Measurements from ENCODE around the gene PYGB.
"Not testable (repeated sequence)": the region's sequence is repeated elsewhere in the genome, so short reads cannot be mapped to it uniquely, and the experiment has no call there.

PYGB gene

GRCh38 chr20:25249198-25249931, 1.5 kb downstream of the PYGB start:
- DNase-seq, result no peak

GRCh38 chr20:25250508-25250907, 2.6 kb downstream of the PYGB start:
- no peak for DNase-seq

GRCh38 chr20:25251019-25251418, 3.1 kb downstream of the PYGB start:
- DNase-seq, result no peak

GRCh38 chr20:25251558-25251957, 3.7 kb downstream of the PYGB start:
- DNase-seq, result no peak

- no peak for DNase-seq
Measured at GRCh38 chr20:25252230-25252651, 4.4 kb downstream of the PYGB start.

GRCh38 chr20:25252686-25253421, 5.0 kb downstream of the PYGB start:
- no peak for DNase-seq

GRCh38 chr20:25253606-25254275, 5.9 kb downstream of the PYGB start:
- DNase-seq, result no peak

- DNase-seq, result no peak
Measured at GRCh38 chr20:25254571-25254970, 6.7 kb downstream of the PYGB start.

- no peak for DNase-seq
Measured at GRCh38 chr20:25254986-25255680, 7.2 kb downstream of the PYGB start.

GRCh38 chr20:25256226-25256859, 8.5 kb downstream of the PYGB start:
- DNase-seq, result no peak

- DNase-seq, result no peak
Measured at GRCh38 chr20:25257130-25257529, 9.2 kb downstream of the PYGB start.

GRCh38 chr20:25257756-25258475, 10.0 kb downstream of the PYGB start:
- DNase-seq, result no peak

GRCh38 chr20:25258476-25258805, 10.6 kb downstream of the PYGB start:
- no peak for DNase-seq

GRCh38 chr20:25258828-25259227, 10.9 kb downstream of the PYGB start:
- DNase-seq, result no peak

- no peak for DNase-seq
Measured at GRCh38 chr20:25259358-25259757, 11.5 kb downstream of the PYGB start.

GRCh38 chr20:25259788-25260254, 11.9 kb downstream of the PYGB start:
- no peak for DNase-seq

- DNase-seq, result not testable (repeated sequence)
Measured at GRCh38 chr20:25260770-25261437, 13.0 kb downstream of the PYGB start.

- DNase-seq, result no peak
Measured at GRCh38 chr20:25269057-25269832, 21.4 kb downstream of the PYGB start.

GRCh38 chr20:25269833-25270170, 21.9 kb downstream of the PYGB start:
- no peak for DNase-seq

- no peak for DNase-seq
Measured at GRCh38 chr20:25270829-25271251, 23.0 kb downstream of the PYGB start.

Measured in T-helper 9 cell (primary cell).